Vagina (tissue), 2 donors: ENCODE data around the gene UGT1A3. TPM values are rescaled to one million over a fixed set of nuclear protein-coding genes. Genes with fewer than 3 reads are reported as not detected.
A peak's percentile ranks its signal among the peaks of the same experiment; 100 is the strongest.

ENCODE experiments used
- DNase-seq, 2 donors: peaks; one replicate each; pipeline ENCODE4 v3.0.0-alpha.2; 2017; ENCODE audit errors: extremely low spot score in 2 of 2
- H3K27ac ChIP-seq: fragments of 200-600 bp; sonication (generic); one replicate; pipeline ENCODE4 v1.5.1; 2019
- H3K27me3 ChIP-seq: fragments of 200-600 bp; sonication (generic); one replicate; pipeline ENCODE4 v1.5.1; 2019
- H3K36me3 ChIP-seq, 2 donors: fragments of 200-600 bp; sonication (generic); one replicate each; pipeline ENCODE4 v1.5.1; 2017 to 2019
- H3K4me1 ChIP-seq: fragments of 200-600 bp; sonication (generic); one replicate; pipeline ENCODE4 v1.5.1; 2019
- H3K4me3 ChIP-seq, 2 donors: fragments of 200-600 bp; sonication (generic); 1 replicate in 1 of 2; 2 replicates in 1 of 2; pipeline ENCODE4 v1.5.1; 2016 to 2019
- H3K9me3 ChIP-seq: fragments of 200-600 bp; sonication (generic); one replicate; pipeline ENCODE4 v1.5.1; 2019
- CTCF ChIP-seq, 3 experiments: fragments of 450-650 bp in 2 of 3; fragments of 200-600 bp in 1 of 3; sonication (generic) in 1 of 3; IDR thresholded peaks; one replicate each; pipeline ENCODE4 v1.5.1; 2017 to 2019; ENCODE audit warnings: antibody characterized with exemption in 3 of 3, mild to moderate bottlenecking in 2 of 3, moderate library complexity in 2 of 3
- POLR2A ChIP-seq, 2 donors: fragments of 450-650 bp; IDR thresholded peaks; one replicate each; pipeline ENCODE4 v1.6.1; 2017; ENCODE audit warnings: antibody characterized with exemption in 2 of 2, mild to moderate bottlenecking in 2 of 2, moderate library complexity in 2 of 2
- POLR2AphosphoS5 ChIP-seq, 2 donors: sonication (generic); formaldehyde crosslinking; IDR thresholded peaks; one replicate each; pipeline ENCODE4 v1.9.0; 2017; ENCODE audit warnings: antibody characterized with exemption in 2 of 2, mild to moderate bottlenecking in 2 of 2, low read depth in 1 of 2; ENCODE audit not compliant: insufficient read depth in 1 of 2
- intact Hi-C: fragments of 100-400 bp; cut with DNase I; formaldehyde crosslinking; loops from one replicate; pipeline ENCODE4 v1.15.1; 2023
- total RNA-seq: library from RNA; depleted of rRNA; stranded (reverse); fragments of >200 nt; gene quantifications from one replicate; pipeline ENCODE4 v1.2.3, GENCODE V29; 2016

UGT1A3 gene
- total RNA-seq, 1 donor from 2014 or later = not detected

- H3K27me3 ChIP-seq = no peaks in the 10 kb centered on the region
- no peak overlapping the region for H3K4me3 ChIP-seq
- H3K4me1 ChIP-seq = peaks cover 12% of the 10 kb centered on the region
- intact Hi-C loops = no loop called here
- H3K27ac ChIP-seq = no peak overlapping the region
- DNase-seq = no peak
- H3K9me3 ChIP-seq = no peaks in the 10 kb centered on the region
- H3K36me3 ChIP-seq = no peaks in the 10 kb centered on the region
- TF ChIP-seq POLR2AphosphoS5 (IDR thresholded peaks at IDR 0.05; ENCODE audit: insufficient read depth in 1 of 2, low read depth in 1 of 2) (peak in 1 of 2 donors; percentile 46), POLR2A (IDR thresholded peaks at IDR 0.05) (no peak)
Observed at GRCh38 chr2:233707940-233708644, 20.8 kb upstream of the UGT1A3 start.

- no peaks in the 10 kb centered on the region for H3K36me3 ChIP-seq
- intact Hi-C loops = no loop called here
- no peaks in the 10 kb centered on the region for H3K27me3 ChIP-seq
- no peak overlapping the region for H3K27ac ChIP-seq
- peaks cover 12% of the 10 kb centered on the region for H3K4me1 ChIP-seq
- TF ChIP-seq POLR2A (IDR thresholded peaks at IDR 0.05) (no peak), CTCF (IDR thresholded peaks at IDR 0.05) (no peak), POLR2AphosphoS5 (IDR thresholded peaks at IDR 0.05; ENCODE audit: insufficient read depth in 1 of 2, low read depth in 1 of 2) (no peak)
- H3K4me3 ChIP-seq = no peak overlapping the region
- DNase-seq = no peak
- no peaks in the 10 kb centered on the region for H3K9me3 ChIP-seq
Observed at GRCh38 chr2:233708942-233709341, 19.9 kb upstream of the UGT1A3 start.

DNA sequence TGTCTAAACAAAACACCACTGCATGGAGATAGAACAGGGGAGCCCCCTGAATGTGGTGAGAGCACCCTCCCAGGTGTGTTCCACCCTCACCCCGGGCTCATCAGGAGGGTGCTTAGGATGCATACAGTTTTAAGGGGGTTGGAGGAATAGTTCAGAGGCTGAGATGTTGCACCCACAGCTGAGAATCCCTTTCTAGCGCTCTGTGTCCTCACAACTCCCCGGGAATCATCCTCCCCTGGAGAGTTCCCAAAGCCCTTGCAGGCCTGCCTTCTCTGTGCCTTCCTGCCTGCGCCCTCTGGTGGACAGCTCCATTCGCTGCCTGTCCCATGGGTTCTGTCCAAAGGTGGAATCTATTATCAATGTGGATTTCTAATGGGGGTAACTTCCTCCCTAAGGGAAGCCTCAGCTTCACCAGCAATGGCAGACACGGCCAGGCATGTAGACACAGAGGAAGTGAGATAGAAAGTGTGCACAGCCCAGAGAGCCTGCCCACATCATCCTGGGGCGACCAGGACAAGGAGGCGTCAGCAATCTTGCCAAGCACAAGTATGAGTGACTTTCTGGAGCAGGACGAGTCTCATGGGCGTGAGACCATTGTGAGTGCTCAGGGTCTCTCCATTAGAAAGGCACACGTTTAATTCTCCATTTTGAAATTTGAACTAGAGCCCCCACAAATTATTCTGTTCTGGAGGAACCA is 17.4 kb upstream of the UGT1A3 start:
- peaks cover 8% of the 10 kb centered on the region for H3K4me1 ChIP-seq
- TF ChIP-seq CTCF (IDR thresholded peaks at IDR 0.05) = peak in 2 of 3 experiments; percentile 33 to 40
- no peak for TF ChIP-seq POLR2AphosphoS5 (IDR thresholded peaks at IDR 0.05; ENCODE audit: insufficient read depth in 1 of 2, low read depth in 1 of 2)
- no peak overlapping the region for H3K27ac ChIP-seq
- intact Hi-C loops = no loop called here
- DNase-seq = no peak
- no peaks in the 10 kb centered on the region for H3K36me3 ChIP-seq
- H3K9me3 ChIP-seq = no peaks in the 10 kb centered on the region
- no peaks in the 10 kb centered on the region for H3K27me3 ChIP-seq
- H3K4me3 ChIP-seq = no peak overlapping the region

- intact Hi-C loops = no loop called here
- no peak for DNase-seq
- Histone ChIP-seq H3K4me1 (peaks cover 7% of the 10 kb centered on the region), H3K27ac (no peak within 1 kb of the TSS), H3K36me3 (no peaks in the 10 kb centered on the region), H3K9me3 (no peaks in the 10 kb centered on the region), H3K4me3 (no peak within 1 kb of the TSS), H3K27me3 (no peaks in the 10 kb centered on the region)
- TF ChIP-seq POLR2A (IDR thresholded peaks at IDR 0.05) (no peak), CTCF (IDR thresholded peaks at IDR 0.05) (no peak), POLR2AphosphoS5 (IDR thresholded peaks at IDR 0.05; ENCODE audit: insufficient read depth in 1 of 2, low read depth in 1 of 2) (no peak)
Observed at GRCh38 chr2:233712611-233713261, 16.1 kb upstream of the UGT1A3 start, which contains the start of gene UGT1A5. Gene UGT1A5, plus strand, starts transcription at chr2:233712907. Its CDS starts 85 bp downstream, at chr2:233712992.

DNA sequence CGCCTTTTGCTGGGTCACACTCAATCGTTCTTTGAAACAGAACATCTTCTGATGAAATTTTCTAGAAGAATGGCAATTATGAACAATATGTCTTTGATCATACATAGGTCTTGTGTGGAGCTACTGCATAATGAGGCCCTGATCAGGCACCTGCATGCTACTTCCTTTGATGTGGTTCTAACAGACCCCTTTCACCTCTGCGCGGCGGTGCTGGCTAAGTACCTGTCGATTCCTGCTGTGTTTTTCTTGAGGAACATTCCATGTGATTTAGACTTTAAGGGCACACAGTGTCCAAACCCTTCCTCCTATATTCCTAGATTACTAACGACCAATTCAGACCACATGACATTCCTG is 15.6 kb upstream of the UGT1A3 start:
- Histone ChIP-seq H3K27ac (no peak overlapping the region), H3K4me1 (peaks cover 3% of the 10 kb centered on the region), H3K27me3 (no peaks in the 10 kb centered on the region), H3K9me3 (no peaks in the 10 kb centered on the region), H3K4me3 (no peak overlapping the region), H3K36me3 (no peaks in the 10 kb centered on the region)
- no peak for TF ChIP-seq CTCF (IDR thresholded peaks at IDR 0.05)
- no peak for TF ChIP-seq POLR2A (IDR thresholded peaks at IDR 0.05)
- no peak for TF ChIP-seq POLR2AphosphoS5 (IDR thresholded peaks at IDR 0.05; ENCODE audit: insufficient read depth in 1 of 2, low read depth in 1 of 2)
- intact Hi-C loops = no loop called here
- DNase-seq = no peak
